OCI-LY7 (cell line): Measurements from ENCODE around the gene GPLD1. TPM values are rescaled to one million over a fixed set of nuclear protein-coding genes. Genes with fewer than 3 reads are reported as not detected.

Experiments
- BruUV-seq: library from RNA; stranded (reverse); fragments of 400-500 nt; replicated peaks from 2 replicates; lab custom pipeline; 2021; lab: Mats Ljungman, UMichigan
- CTCF ChIA-PET: fragments of 300-600 bp; sonication (Branson Sonifier 250); formaldehyde crosslinking; loops from one replicate; lab custom pipeline; 2022; ENCODE audit warnings: antibody characterized with exemption; ENCODE audit not compliant: unreplicated experiment; lab: Charles Lee
- POLR2A ChIA-PET: fragments of 300-600 bp; sonication (Branson Sonifier 250); formaldehyde crosslinking; loops from one replicate; lab custom pipeline; 2022; ENCODE audit warnings: antibody characterized with exemption; lab: Charles Lee
- DNase-seq: peaks from one replicate; pipeline ENCODE4 v3.0.0-alpha.2; 2015; ENCODE audit warnings: low spot score
- H2AFZ ChIP-seq: fragments of 200-600 bp; sonication (generic), shearing (Covaris generic); 2 replicates; pipeline ENCODE4 v1.6.1; 2014; ENCODE audit warnings: mild to moderate bottlenecking, antibody characterized with exemption, low read length, moderate library complexity
- H3K27ac ChIP-seq: fragments of 200-600 bp; sonication (generic); 2 replicates; pipeline ENCODE4 v1.5.1; 2014; ENCODE audit warnings: mixed run types, low read depth, mild to moderate bottlenecking, moderate library complexity, low read length, inconsistent platforms; ENCODE audit not compliant: poor library complexity, severe bottlenecking
- H3K36me3 ChIP-seq: fragments of 200-600 bp; sonication (generic); 2 replicates; pipeline ENCODE4 v1.6.1; 2014; ENCODE audit warnings: mild to moderate bottlenecking, antibody characterized with exemption, low read length, moderate library complexity, mixed read lengths; ENCODE audit not compliant: insufficient read depth
- H3K4me1 ChIP-seq: fragments of 200-600 bp; sonication (generic); 2 replicates; pipeline ENCODE4 v1.5.1; 2014; ENCODE audit warnings: mild to moderate bottlenecking, low read length; ENCODE audit not compliant: insufficient read depth, poor library complexity, severe bottlenecking
- H3K4me2 ChIP-seq: fragments of 200-600 bp; sonication (generic); 2 replicates; pipeline ENCODE4 v1.6.1; 2014; ENCODE audit warnings: mild to moderate bottlenecking, low read length
- H3K4me3 ChIP-seq: fragments of 200-600 bp; sonication (generic); 2 replicates; pipeline ENCODE4 v1.5.1; 2014; ENCODE audit warnings: mild to moderate bottlenecking, low read depth, low read length; ENCODE audit not compliant: poor library complexity, severe bottlenecking
- H3K79me2 ChIP-seq: fragments of 200-600 bp; sonication (generic); 2 replicates; pipeline ENCODE4 v1.6.1; 2016; ENCODE audit warnings: low read depth, mild to moderate bottlenecking, low read length, moderate library complexity, mixed read lengths; ENCODE audit not compliant: insufficient read depth
- H3K9me2 ChIP-seq: fragments of 200-600 bp; sonication (generic); 2 replicates; pipeline ENCODE4 v1.6.1; 2016; ENCODE audit warnings: mild to moderate bottlenecking, low read length, mixed read lengths; ENCODE audit not compliant: insufficient read depth
- H3K9me3 ChIP-seq: fragments of 200-600 bp; sonication (generic); 2 replicates; pipeline ENCODE4 v1.6.1; 2014; ENCODE audit warnings: mild to moderate bottlenecking, mixed run types, low read length, mixed read lengths
- H4K20me1 ChIP-seq: fragments of 200-600 bp; sonication (generic); 2 replicates; pipeline ENCODE4 v1.6.1; 2014; ENCODE audit warnings: mild to moderate bottlenecking, antibody characterized with exemption, low read length, moderate library complexity, mixed read lengths; ENCODE audit not compliant: insufficient read depth
- CTCF ChIP-seq: fragments of 200-600 bp; sonication (generic); conservative IDR thresholded peaks from 2 replicates; pipeline ENCODE4 v1.5.1; 2014; ENCODE audit warnings: mild to moderate bottlenecking, antibody characterized with exemption, low read length, moderate library complexity, mixed read lengths
- EZH2phosphoT487 ChIP-seq: fragments of 200-600 bp; sonication (generic); IDR thresholded peaks from 2 replicates; pipeline ENCODE4 v1.6.1; 2018; ENCODE audit warnings: low read depth, borderline replicate concordance, mild to moderate bottlenecking, mixed run types, antibody characterized with exemption, low read length, moderate library complexity, mixed read lengths
- intact Hi-C: fragments of 100-400 bp; cut with micrococcal nuclease; formaldehyde crosslinking; loops from one replicate; pipeline ENCODE4 v1.10.0; 2022; ENCODE audit not compliant: unreplicated experiment
- total RNA-seq, 2 experiments: library from RNA; depleted of rRNA in 1 of 2; stranded (reverse); fragments of >200 nt in 1 of 2; shearing (Covaris generic) in 1 of 2; gene quantifications; 2 replicates each; pipeline ENCODE4 v1.2.3, GENCODE V29; 2014 to 2022

GPLD1 gene
- total RNA-seq, 2 experiments from 2014 or later, result 55.6 to 60.7 TPM

GRCh38 chr6:24432611-24433010 is 56.8 kb downstream of the GPLD1 start:
- no peak overlapping the region for H3K27ac ChIP-seq
- no peak overlapping the region for H3K4me2 ChIP-seq
- H3K9me2 ChIP-seq, result no peaks in the 10 kb centered on the region
- ChIA-PET CTCF (no interaction called here), POLR2A (no interaction called here)
- H4K20me1 ChIP-seq, result no peaks in the 10 kb centered on the region
- no peaks in the 10 kb centered on the region for H3K79me2 ChIP-seq
- H2AFZ ChIP-seq, result no peak overlapping the region
- H3K9me3 ChIP-seq, result peaks cover 9% of the 10 kb centered on the region; the same call in 1 of the 2 replicates
- H3K36me3 ChIP-seq, result peaks cover 71% of the 10 kb centered on the region
- no peak overlapping the region for H3K4me3 ChIP-seq
- no peaks in the 10 kb centered on the region for H3K4me1 ChIP-seq
- intact Hi-C loops, result loop anchor here (5.0 kb wide), 2 partner anchors 90 to 260 kb away; no protein-coding TSS in a partner anchor
- DNase-seq, result no peak
- TF ChIP-seq EZH2phosphoT487 (no peak), CTCF (no peak)
- BruUV-seq, result no TSS peak

GRCh38 chr6:24431045-24431451 is 58.3 kb downstream of the GPLD1 start:
- Histone ChIP-seq H3K27ac (no peak overlapping the region), H3K9me2 (no peaks in the 10 kb centered on the region), H3K4me3 (no peak overlapping the region), H4K20me1 (no peaks in the 10 kb centered on the region), H3K4me2 (no peak overlapping the region), H2AFZ (no peak overlapping the region), H3K9me3 (peaks cover 9% of the 10 kb centered on the region; the same call in 1 of the 2 replicates), H3K36me3 (peaks cover 72% of the 10 kb centered on the region), H3K4me1 (no peaks in the 10 kb centered on the region), H3K79me2 (no peaks in the 10 kb centered on the region)
- intact Hi-C loops, result loop anchor here (2.0 to 5.0 kb wide), 3 partner anchors 91 to 261 kb away; no protein-coding TSS in a partner anchor
- peak; percentile 95 for TF ChIP-seq CTCF
- TF ChIP-seq EZH2phosphoT487, result no peak
- CTCF ChIA-PET, result interaction anchor here (0.6 kb wide), 1 partner anchor 90 kb away, joined by 3 read pairs; no protein-coding TSS in a partner anchor
- peak; percentile 58 for DNase-seq
- POLR2A ChIA-PET, result interaction anchor here (0.9 to 1.2 kb wide), 2 partner anchors 18 to 92 kb away, joined by 3 read pairs; no protein-coding TSS in a partner anchor
- BruUV-seq, result no TSS peak

- Histone ChIP-seq H3K36me3 (peaks cover 78% of the 10 kb centered on the region), H3K4me3 (no peak overlapping the region), H3K9me3 (peaks cover 9% of the 10 kb centered on the region; the same call in 1 of the 2 replicates), H3K79me2 (no peaks in the 10 kb centered on the region), H3K4me2 (no peak overlapping the region), H3K9me2 (no peaks in the 10 kb centered on the region), H2AFZ (no peak overlapping the region), H4K20me1 (no peaks in the 10 kb centered on the region), H3K27ac (no peak overlapping the region), H3K4me1 (no peaks in the 10 kb centered on the region)
- TF ChIP-seq CTCF (no peak), EZH2phosphoT487 (no peak)
- POLR2A ChIA-PET, result no interaction called here
- DNase-seq, result no peak
- BruUV-seq, result no TSS peak
- CTCF ChIA-PET, result no interaction called here
- intact Hi-C loops, result loop anchor here (2.0 to 5.0 kb wide), 3 partner anchors 92 to 262 kb away; no protein-coding TSS in a partner anchor
These were observed 59.3 kb downstream of the GPLD1 start for GRCh38 chr6:24430086-24430485.
